IPS-NIHi11 (cell line): ENCODE results near the gene UNC119.
"Not testable (repeated sequence)": the region's sequence is repeated elsewhere in the genome, so short reads cannot be mapped to it uniquely, and the experiment has no call there.

ENCODE experiments used
- DNase-seq: peaks from one replicate; pipeline ENCODE4 v3.0.0; 2012; ENCODE audit warnings: mixed read lengths, low spot score

UNC119 gene

GRCh38 chr17:28552176-28552999 is at the start of gene UNC119:
UNC119 (minus strand) TSS chr17:28552624; CDS start chr17:28552557, 67 bp downstream.
- DNase-seq, result peak; percentile 98

GRCh38 chr17:28599311-28600184 is 47.1 kb upstream of the UNC119 start:
- DNase-seq, result no peak

GRCh38 chr17:28598799-28599310 is 46.4 kb upstream of the UNC119 start, which contains the start of gene SPAG5:
SPAG5 (minus strand) TSS chr17:28599025; CDS start chr17:28598946, 79 bp downstream.
- DNase-seq, result peak; percentile 100

- DNase-seq, result no peak
Observed at GRCh38 chr17:28598389-28598788, 46.0 kb upstream of the UNC119 start.

GRCh38 chr17:28597606-28598383 is 45.4 kb upstream of the UNC119 start:
- no peak for DNase-seq

- no peak for DNase-seq
Observed at GRCh38 chr17:28592260-28592659, 39.8 kb upstream of the UNC119 start.

- DNase-seq, result no peak
Observed at GRCh38 chr17:28585851-28586250, 33.4 kb upstream of the UNC119 start.

GRCh38 chr17:28584434-28584833 is 32.0 kb upstream of the UNC119 start:
- DNase-seq, result no peak

GRCh38 chr17:28582513-28582912 is 30.1 kb upstream of the UNC119 start:
- no peak for DNase-seq

- DNase-seq, result no peak
Observed at GRCh38 chr17:28580959-28581358, 28.5 kb upstream of the UNC119 start.

- DNase-seq, result no peak
Observed at GRCh38 chr17:28579526-28579925, 27.1 kb upstream of the UNC119 start.

- DNase-seq, result no peak
Observed at GRCh38 chr17:28578246-28579195, 26.1 kb upstream of the UNC119 start.

- no peak for DNase-seq
Observed at GRCh38 chr17:28577466-28577824, 25.0 kb upstream of the UNC119 start.

GRCh38 chr17:28576758-28577465 is 24.5 kb upstream of the UNC119 start, which contains the start of gene ALDOC:
ALDOC (minus strand) TSS chr17:28576895; CDS start chr17:28575532, 1,363 bp downstream.
- DNase-seq, result peak; percentile 99

- DNase-seq, result not testable (repeated sequence)
Observed at GRCh38 chr17:28576016-28576415, 23.6 kb upstream of the UNC119 start.

- no peak for DNase-seq
Observed at GRCh38 chr17:28575126-28575795, 22.8 kb upstream of the UNC119 start.

GRCh38 chr17:28574526-28574925 is 22.1 kb upstream of the UNC119 start:
- no peak for DNase-seq

- DNase-seq, result no peak
Observed at GRCh38 chr17:28573966-28574480, 21.6 kb upstream of the UNC119 start.

- DNase-seq, result no peak
Observed at GRCh38 chr17:28573521-28573920, 21.1 kb upstream of the UNC119 start.
